Liver (tissue), 9 donors: ENCODE measurements around the gene ZNF213. TPM values are rescaled to one million over a fixed set of nuclear protein-coding genes. Genes with fewer than 3 reads are reported as not detected.

Experiments
- DNase-seq: peaks from one replicate; pipeline ENCODE4 v3.0.0-alpha.2; 2017; ENCODE audit warnings: low spot score
- H3K27ac ChIP-seq, 2 donors: one replicate each; pipeline ENCODE4 v1.7.0; 2013; ENCODE audit warnings: inconsistent platforms in 2 of 2, low read length in 2 of 2, control low read depth in 1 of 2, low read depth in 1 of 2, mild to moderate bottlenecking in 1 of 2
- H3K27me3 ChIP-seq, 4 donors: one replicate each; pipeline versions ENCODE4 v1.6.1 to v1.7.0; 2013; ENCODE audit warnings: low read length in 3 of 4, inconsistent platforms in 1 of 4, mild to moderate bottlenecking in 1 of 4, moderate library complexity in 1 of 4; ENCODE audit not compliant: control insufficient read depth in 4 of 4, insufficient read depth in 4 of 4
- H3K36me3 ChIP-seq, 4 donors: one replicate each; pipeline versions ENCODE4 v1.6.1 to v1.7.0; 2013; ENCODE audit warnings: low read length in 3 of 4, mild to moderate bottlenecking in 3 of 4, low read depth in 1 of 4, moderate library complexity in 1 of 4; ENCODE audit not compliant: control insufficient read depth in 4 of 4, insufficient read depth in 3 of 4
- H3K4me1 ChIP-seq, 4 donors: one replicate each; pipeline versions ENCODE4 v1.6.1 to v1.7.0; 2013; ENCODE audit warnings: low read length in 3 of 4, mild to moderate bottlenecking in 3 of 4, moderate library complexity in 1 of 4; ENCODE audit not compliant: control insufficient read depth in 4 of 4, insufficient read depth in 4 of 4
- H3K4me3 ChIP-seq, 3 donors: one replicate each; pipeline versions ENCODE4 v1.6.1 to v1.7.0; 2013; ENCODE audit warnings: low read length in 3 of 3, control low read depth in 1 of 3, low read depth in 1 of 3, mild to moderate bottlenecking in 1 of 3
- H3K9ac ChIP-seq, 2 donors: one replicate each; pipeline ENCODE4 v1.7.0; 2013; ENCODE audit warnings: low read length in 2 of 2, mild to moderate bottlenecking in 2 of 2, moderate library complexity in 2 of 2, control low read depth in 1 of 2, low read depth in 1 of 2
- H3K9me3 ChIP-seq, 4 donors: one replicate each; pipeline versions ENCODE4 v1.6.1 to v1.7.0; 2013; ENCODE audit warnings: low read length in 3 of 4; ENCODE audit not compliant: control insufficient read depth in 4 of 4
- ATF3 ChIP-seq: IDR thresholded peaks from 2 replicates; pipeline ENCODE4 v1.6.1; 2016; ENCODE audit warnings: antibody characterized with exemption
- EGR1 ChIP-seq, 2 donors: IDR thresholded peaks; 2 replicates each; pipeline ENCODE4 v1.6.1; 2016 to 2018; ENCODE audit warnings: antibody characterized with exemption in 2 of 2, low read depth in 2 of 2
- FOXA1 ChIP-seq: IDR thresholded peaks from 2 replicates; pipeline ENCODE4 v1.6.1; 2016; ENCODE audit warnings: antibody characterized with exemption
- FOXA2 ChIP-seq: IDR thresholded peaks from 2 replicates; pipeline ENCODE4 v1.6.1; 2016; ENCODE audit warnings: antibody characterized with exemption
- GABPA ChIP-seq, 2 donors: IDR thresholded peaks in 1 of 2; conservative IDR thresholded peaks in 1 of 2; 2 replicates each; pipeline ENCODE4 v1.6.1; 2016; ENCODE audit warnings: antibody characterized with exemption in 2 of 2, mild to moderate bottlenecking in 1 of 2, moderate library complexity in 1 of 2
- HNF4A ChIP-seq, 2 donors: conservative IDR thresholded peaks; 2 replicates each; pipeline ENCODE4 v1.6.1; 2016; ENCODE audit warnings: antibody characterized with exemption in 2 of 2, mild to moderate bottlenecking in 2 of 2
- HNF4G ChIP-seq: IDR thresholded peaks from 2 replicates; pipeline ENCODE4 v1.6.1; 2016; ENCODE audit warnings: antibody characterized with exemption
- JUND ChIP-seq, 2 donors: IDR thresholded peaks; 2 replicates each; pipeline ENCODE4 v1.6.1; 2016; ENCODE audit warnings: antibody characterized with exemption in 2 of 2
- NR2F2 ChIP-seq: IDR thresholded peaks from 2 replicates; pipeline ENCODE4 v1.6.1; 2016; ENCODE audit warnings: antibody characterized with exemption
- RAD21 ChIP-seq, 2 donors: IDR thresholded peaks; 2 replicates each; pipeline ENCODE4 v1.6.1; 2016; ENCODE audit warnings: antibody characterized with exemption in 2 of 2, mild to moderate bottlenecking in 2 of 2
- RXRA ChIP-seq, 2 donors: IDR thresholded peaks; 2 replicates each; pipeline ENCODE4 v1.6.1; 2017 to 2018; ENCODE audit warnings: antibody characterized with exemption in 2 of 2, mild to moderate bottlenecking in 1 of 2
- TAF1 ChIP-seq: conservative IDR thresholded peaks from 2 replicates; pipeline ENCODE4 v1.6.1; 2016; ENCODE audit warnings: antibody characterized with exemption, mild to moderate bottlenecking
- WGBS: extraction: QIAGEN DNeasy Blood & Tissue Kit; methylation state at CpG from one replicate; pipeline ENCODE4 v1.1.7; 2013; 5-methylcytosine and 5-hydroxymethylcytosine counted together
- polyA plus RNA-seq, 2 donors: library from polyadenylated mRNA; stranded (reverse) in 1 of 2; unstranded in 1 of 2; fragments of 200-250 nt in 1 of 2; fragments of >200 nt in 1 of 2; fragmentation: Nextera tagmentation in 1 of 2; extraction: Ambion mirVana in 1 of 2; gene quantifications; one replicate each; pipeline versions ENCODE4 v1.2.1 to v1.2.3, GENCODE V29; 2013 to 2015
- total RNA-seq, 2 donors: library from RNA; depleted of rRNA; stranded (reverse); fragments of >200 nt; gene quantifications; one replicate each; pipeline ENCODE4 v1.2.3, GENCODE V29; 2014
- TF ChIP-seq, protein P1 (sequence below): IDR thresholded peaks from 2 replicates; pipeline ENCODE4 v1.6.1; 2016; ENCODE audit warnings: antibody characterized with exemption, mild to moderate bottlenecking
- TF ChIP-seq, protein P2 (sequence below): IDR thresholded peaks from 2 replicates; pipeline ENCODE4 v1.6.1; 2016; ENCODE audit warnings: antibody characterized with exemption
- TF ChIP-seq, protein P3 (sequence below): fragments of 150-350 bp; IDR thresholded peaks from 2 replicates; pipeline ENCODE4 v1.5.1; 2017; ENCODE audit warnings: improper control_type of control experiment, low read depth, low read length; ENCODE audit not compliant: missing input control
- donor health status: healthy.
- donor health status: healthy.
- donor health status: healthy.
- donor health status: healthy.
- donor health status: healthy.

Gene ZNF213
- total and polyA plus RNA-seq, 4 donors = 0.56 to 4.5 (median 1.7) TPM

GRCh38 chr16:3140603-3141427 lies 6.0 kb downstream of the ZNF213 start:
- Histone ChIP-seq H3K4me3 (no peak overlapping the region), H3K9ac (no peak overlapping the region), H3K9me3 (no peaks in the 10 kb centered on the region), H3K4me1 (peaks cover 11 to 25% (median 22%) of the 10 kb centered on the region in 4 donors), H3K36me3 (peaks cover 0 to 35% (median 7%) of the 10 kb centered on the region in 4 donors), H3K27ac (no peak overlapping the region), H3K27me3 (no peaks in the 10 kb centered on the region)
- TF ChIP-seq, protein P1, sequence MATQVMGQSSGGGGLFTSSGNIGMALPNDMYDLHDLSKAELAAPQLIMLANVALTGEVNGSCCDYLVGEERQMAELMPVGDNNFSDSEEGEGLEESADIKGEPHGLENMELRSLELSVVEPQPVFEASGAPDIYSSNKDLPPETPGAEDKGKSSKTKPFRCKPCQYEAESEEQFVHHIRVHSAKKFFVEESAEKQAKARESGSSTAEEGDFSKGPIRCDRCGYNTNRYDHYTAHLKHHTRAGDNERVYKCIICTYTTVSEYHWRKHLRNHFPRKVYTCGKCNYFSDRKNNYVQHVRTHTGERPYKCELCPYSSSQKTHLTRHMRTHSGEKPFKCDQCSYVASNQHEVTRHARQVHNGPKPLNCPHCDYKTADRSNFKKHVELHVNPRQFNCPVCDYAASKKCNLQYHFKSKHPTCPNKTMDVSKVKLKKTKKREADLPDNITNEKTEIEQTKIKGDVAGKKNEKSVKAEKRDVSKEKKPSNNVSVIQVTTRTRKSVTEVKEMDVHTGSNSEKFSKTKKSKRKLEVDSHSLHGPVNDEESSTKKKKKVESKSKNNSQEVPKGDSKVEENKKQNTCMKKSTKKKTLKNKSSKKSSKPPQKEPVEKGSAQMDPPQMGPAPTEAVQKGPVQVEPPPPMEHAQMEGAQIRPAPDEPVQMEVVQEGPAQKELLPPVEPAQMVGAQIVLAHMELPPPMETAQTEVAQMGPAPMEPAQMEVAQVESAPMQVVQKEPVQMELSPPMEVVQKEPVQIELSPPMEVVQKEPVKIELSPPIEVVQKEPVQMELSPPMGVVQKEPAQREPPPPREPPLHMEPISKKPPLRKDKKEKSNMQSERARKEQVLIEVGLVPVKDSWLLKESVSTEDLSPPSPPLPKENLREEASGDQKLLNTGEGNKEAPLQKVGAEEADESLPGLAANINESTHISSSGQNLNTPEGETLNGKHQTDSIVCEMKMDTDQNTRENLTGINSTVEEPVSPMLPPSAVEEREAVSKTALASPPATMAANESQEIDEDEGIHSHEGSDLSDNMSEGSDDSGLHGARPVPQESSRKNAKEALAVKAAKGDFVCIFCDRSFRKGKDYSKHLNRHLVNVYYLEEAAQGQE = no peak
- TF ChIP-seq GABPA (IDR thresholded peaks at IDR 0.05 in 1 of 2, conservative IDR thresholded peaks at IDR 0.05 in 1 of 2) = no peak
- TF ChIP-seq HNF4G = no peak
- TF ChIP-seq EGR1 (IDR thresholded peaks at IDR 0.05; ENCODE audit: low read depth in 2 of 2) = no peak
- no peak for TF ChIP-seq TAF1
- TF ChIP-seq, protein P2, sequence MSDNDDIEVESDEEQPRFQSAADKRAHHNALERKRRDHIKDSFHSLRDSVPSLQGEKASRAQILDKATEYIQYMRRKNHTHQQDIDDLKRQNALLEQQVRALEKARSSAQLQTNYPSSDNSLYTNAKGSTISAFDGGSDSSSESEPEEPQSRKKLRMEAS = no peak
- no peak for TF ChIP-seq ATF3
- TF ChIP-seq FOXA2 = no peak
- TF ChIP-seq JUND (IDR thresholded peaks at IDR 0.05) = no peak
- no peak for TF ChIP-seq FOXA1
- DNase-seq = no peak
- 97% methylated on average over 69 of the region's 69 CpGs for WGBS

GRCh38 chr16:3141781-3142311 lies 7.0 kb downstream of the ZNF213 start:
- no peaks in the 10 kb centered on the region for H3K9me3 ChIP-seq
- H3K9ac ChIP-seq = no peak overlapping the region
- no peaks in the 10 kb centered on the region for H3K27me3 ChIP-seq
- WGBS = 97% methylated on average over 23 of the region's 23 CpGs
- H3K27ac ChIP-seq = no peak overlapping the region
- peaks cover 11 to 21% (median 18%) of the 10 kb centered on the region in 4 donors for H3K4me1 ChIP-seq
- TF ChIP-seq, protein P1 = no peak
- no peak for TF ChIP-seq RXRA (IDR thresholded peaks at IDR 0.05)
- TF ChIP-seq, protein P3, sequence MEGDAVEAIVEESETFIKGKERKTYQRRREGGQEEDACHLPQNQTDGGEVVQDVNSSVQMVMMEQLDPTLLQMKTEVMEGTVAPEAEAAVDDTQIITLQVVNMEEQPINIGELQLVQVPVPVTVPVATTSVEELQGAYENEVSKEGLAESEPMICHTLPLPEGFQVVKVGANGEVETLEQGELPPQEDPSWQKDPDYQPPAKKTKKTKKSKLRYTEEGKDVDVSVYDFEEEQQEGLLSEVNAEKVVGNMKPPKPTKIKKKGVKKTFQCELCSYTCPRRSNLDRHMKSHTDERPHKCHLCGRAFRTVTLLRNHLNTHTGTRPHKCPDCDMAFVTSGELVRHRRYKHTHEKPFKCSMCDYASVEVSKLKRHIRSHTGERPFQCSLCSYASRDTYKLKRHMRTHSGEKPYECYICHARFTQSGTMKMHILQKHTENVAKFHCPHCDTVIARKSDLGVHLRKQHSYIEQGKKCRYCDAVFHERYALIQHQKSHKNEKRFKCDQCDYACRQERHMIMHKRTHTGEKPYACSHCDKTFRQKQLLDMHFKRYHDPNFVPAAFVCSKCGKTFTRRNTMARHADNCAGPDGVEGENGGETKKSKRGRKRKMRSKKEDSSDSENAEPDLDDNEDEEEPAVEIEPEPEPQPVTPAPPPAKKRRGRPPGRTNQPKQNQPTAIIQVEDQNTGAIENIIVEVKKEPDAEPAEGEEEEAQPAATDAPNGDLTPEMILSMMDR = no peak
- TF ChIP-seq, protein P2 = no peak
- TF ChIP-seq TAF1 = no peak
- no peak for TF ChIP-seq HNF4A (conservative IDR thresholded peaks at IDR 0.05)
- TF ChIP-seq HNF4G = no peak
- TF ChIP-seq FOXA2 = no peak
- no peak for TF ChIP-seq FOXA1
- TF ChIP-seq NR2F2 = no peak
- TF ChIP-seq EGR1 (IDR thresholded peaks at IDR 0.05; ENCODE audit: low read depth in 2 of 2) = no peak
- TF ChIP-seq RAD21 (IDR thresholded peaks at IDR 0.05) = no peak
- H3K36me3 ChIP-seq = peaks cover 0 to 35% (median 7%) of the 10 kb centered on the region in 4 donors
- no peak overlapping the region for H3K4me3 ChIP-seq
- DNase-seq = no peak
